K562 (cell line): ENCODE results near the gene EEF2K. TPM values are rescaled to one million over a fixed set of nuclear protein-coding genes. Genes with fewer than 3 reads are reported as not detected.

Experiments used
- CREM ChIP-seq: IDR thresholded peaks from 2 replicates; pipeline ENCODE4 v1.6.1; 2014; ENCODE audit warnings: antibody characterized with exemption, low read depth
- FOXA1 ChIP-seq: fragments of 450-650 bp; IDR thresholded peaks from 2 replicates; pipeline ENCODE4 v1.6.1; 2016; ENCODE audit warnings: mild to moderate bottlenecking, borderline replicate concordance
- HOXB6 ChIP-seq: fragments of 250-450 bp; sonication (Bioruptor Pico); IDR thresholded peaks from 2 replicates; pipeline ENCODE4 v1.5.1; 2022; ENCODE audit warnings: mild to moderate bottlenecking, borderline replicate concordance
- KDM4B ChIP-seq, 2 experiments: fragments of 450-650 bp in 1 of 2; sonication (generic) in 1 of 2; IDR thresholded peaks; 2 replicates each; pipeline ENCODE4 v1.6.1; 2016 to 2017; ENCODE audit warnings: borderline replicate concordance in 2 of 2, antibody characterized with exemption in 1 of 2, low read depth in 1 of 2, mild to moderate bottlenecking in 1 of 2
- KLF16 ChIP-seq: IDR thresholded peaks from 2 replicates; pipeline ENCODE4 v1.6.1; 2016; ENCODE audit warnings: antibody characterized with exemption
- NCOA2 ChIP-seq, 2 experiments: fragments of 450-650 bp; IDR thresholded peaks; 2 replicates each; pipeline ENCODE4 v1.6.1; 2018; ENCODE audit warnings: mild to moderate bottlenecking in 2 of 2, moderate library complexity in 1 of 2; ENCODE audit not compliant: partially characterized antibody in 2 of 2
- NR2C2 ChIP-seq, 2 experiments: fragments of 200-800 bp in 1 of 2; sonication (Bioruptor generic) in 1 of 2; sonication (generic) in 1 of 2; formaldehyde crosslinking in 1 of 2; IDR thresholded peaks; 2 replicates each; pipeline versions ENCODE4 v1.6.1 to v1.8.0; 2016 to 2022; ENCODE audit warnings: mild to moderate bottlenecking in 1 of 2, missing compliant biosample characterization in 1 of 2, missing genetic modification characterization in 1 of 2, missing genetic modification reagents in 1 of 2
- RBM25 ChIP-seq: fragments of 200-400 bp; formaldehyde crosslinking; IDR thresholded peaks from 2 replicates; pipeline ENCODE4 v1.6.1; 2018; ENCODE audit warnings: low read length, low read depth, moderate library complexity; ENCODE audit not compliant: severe bottlenecking
- SMARCA4 ChIP-seq: fragments of 450-650 bp; IDR thresholded peaks from 2 replicates; pipeline ENCODE4 v1.6.1; 2016
- SRSF1 ChIP-seq: fragments of 200-400 bp; formaldehyde crosslinking; IDR thresholded peaks from 2 replicates; pipeline ENCODE4 v1.6.1; 2017; ENCODE audit warnings: mild to moderate bottlenecking, low read depth, low read length, moderate library complexity
- STAG1 ChIP-seq: sonication (generic); formaldehyde crosslinking; IDR thresholded peaks from 2 replicates; pipeline ENCODE4 v1.5.0; 2020; ENCODE audit warnings: missing genetic modification reagents, borderline replicate concordance
- TARDBP ChIP-seq: fragments of 450-650 bp; IDR thresholded peaks from 2 replicates; pipeline ENCODE4 v1.6.1; 2016
- ZEB2 ChIP-seq: fragments of 450-650 bp; IDR thresholded peaks from 2 replicates; pipeline ENCODE4 v1.6.1; 2016
- ZFP36 ChIP-seq: fragments of 150-350 bp; IDR thresholded peaks from 2 replicates; pipeline ENCODE4 v1.6.1; 2018; ENCODE audit warnings: low read length, low read depth; ENCODE audit not compliant: partially characterized antibody
- polyA plus RNA-seq, 8 experiments: library from polyadenylated mRNA; depleted of rRNA in 4 of 8; stranded (reverse) in 5 of 8; unstranded in 3 of 8; fragments of >200 nt; fragmentation: Nextera tagmentation in 2 of 8; fragmentation: Illumina TruSeq in 1 of 8; extraction: Ambion mirVana in 2 of 8; extraction: Trizol in 1 of 8; gene quantifications; 2 replicates each; pipeline versions ENCODE4 v1.2.1 to v1.2.3, GENCODE V29; 2011 to 2014; ENCODE audit warnings: inconsistent platforms in 1 of 8, missing spikeins in 1 of 8
- total RNA-seq, 7 experiments: library from RNA; depleted of rRNA in 6 of 7; stranded (reverse); fragments of >200 nt in 6 of 7; fragmentation: Illumina TruSeq in 2 of 7; extraction: Trizol in 2 of 7; gene quantifications; 2 replicates each; pipeline versions ENCODE4 v1.2.1 to v1.2.3, GENCODE V29; 2011 to 2021; ENCODE audit warnings: low replicate concordance in 1 of 7
- TF ChIP-seq, protein P1 (sequence below): sonication (generic); formaldehyde crosslinking; IDR thresholded peaks from 2 replicates; pipeline ENCODE4 v1.8.0; 2022; ENCODE audit warnings: missing genetic modification reagents, mild to moderate bottlenecking, borderline replicate concordance
- TF ChIP-seq, protein P2 (sequence below), 2 experiments: fragments of 450-650 bp; formaldehyde crosslinking in 1 of 2; IDR thresholded peaks; 2 replicates each; pipeline versions ENCODE4 v1.4.0 to v1.6.1; 2014 to 2020; ENCODE audit warnings: mild to moderate bottlenecking in 2 of 2, borderline replicate concordance in 1 of 2, low read depth in 1 of 2

EEF2K gene
- total and polyA plus RNA-seq, 9 of the 15 experiments (the other 6 are each of a cell fraction or from before 2014, with no cell fraction given), result 3.0 to 35.2 (median 12.2) TPM

DNA sequence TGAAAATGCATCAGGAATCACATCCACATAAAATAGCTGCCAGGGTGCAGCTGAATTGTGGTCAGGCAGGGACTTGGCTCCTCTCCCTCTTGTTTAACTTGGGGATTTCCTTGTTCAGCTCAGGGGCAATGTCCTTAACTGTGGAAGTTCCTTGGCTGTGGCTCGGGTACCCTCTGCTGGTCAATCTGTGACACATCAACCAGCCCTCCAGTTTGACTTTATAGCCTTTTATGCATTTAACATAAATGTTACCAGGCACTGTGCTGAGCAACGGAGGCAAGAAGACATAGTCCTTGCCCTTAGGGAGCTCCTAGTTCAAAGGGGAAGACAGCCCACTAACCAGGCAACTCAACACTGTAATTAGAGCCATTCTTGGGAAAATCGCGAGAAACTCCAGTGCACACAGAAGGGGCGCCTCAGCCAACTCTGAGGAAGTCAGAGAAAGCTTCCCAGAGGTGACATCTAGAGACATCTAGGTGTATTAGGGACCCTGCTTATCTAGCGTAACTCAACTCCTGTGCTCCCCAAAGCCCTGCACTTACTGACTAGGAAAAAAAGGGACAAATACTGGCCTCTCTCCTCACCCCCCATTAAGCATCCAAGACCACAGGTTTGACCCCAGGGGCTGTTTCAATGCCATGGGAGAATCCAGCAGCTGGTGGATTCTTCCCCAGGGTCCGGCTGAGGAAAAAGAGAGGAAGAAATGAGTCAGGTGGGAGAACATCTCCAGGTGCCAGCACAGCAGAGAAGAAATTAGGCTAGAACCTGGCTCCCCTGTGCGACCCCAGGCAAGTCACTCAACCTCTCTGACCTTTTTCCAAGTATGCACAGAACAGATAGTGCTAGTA is 17.3 kb upstream of the EEF2K start (continued):
- TF ChIP-seq SRSF1 (no peak), STAG1 (peak; percentile 79; the same call in 1 of the 2 replicates), ZFP36 (peak; percentile 46), ZEB2 (no peak), CREM (peak; percentile 26; the same call in 1 of the 2 replicates), SMARCA4 (no peak), TARDBP (no peak), KLF16 (peak; percentile 47; the same call in 1 of the 2 replicates), FOXA1 (no peak), NR2C2 (CRISPR knock-in tag; IDR thresholded peaks at IDR 0.05) (no peak), NR2C2 (tag; IDR thresholded peaks at IDR 0.05) (no peak), KDM4B (IDR thresholded peaks at IDR 0.05; ENCODE audit: borderline replicate concordance in 2 of 2, low read depth in 1 of 2) (no peak), HOXB6 (CRISPR knock-in tag) (no peak), NCOA2 (IDR thresholded peaks at IDR 0.05; ENCODE audit: partially characterized antibody in 2 of 2) (no peak), RBM25 (peak; percentile 32)
- TF ChIP-seq, protein P1, sequence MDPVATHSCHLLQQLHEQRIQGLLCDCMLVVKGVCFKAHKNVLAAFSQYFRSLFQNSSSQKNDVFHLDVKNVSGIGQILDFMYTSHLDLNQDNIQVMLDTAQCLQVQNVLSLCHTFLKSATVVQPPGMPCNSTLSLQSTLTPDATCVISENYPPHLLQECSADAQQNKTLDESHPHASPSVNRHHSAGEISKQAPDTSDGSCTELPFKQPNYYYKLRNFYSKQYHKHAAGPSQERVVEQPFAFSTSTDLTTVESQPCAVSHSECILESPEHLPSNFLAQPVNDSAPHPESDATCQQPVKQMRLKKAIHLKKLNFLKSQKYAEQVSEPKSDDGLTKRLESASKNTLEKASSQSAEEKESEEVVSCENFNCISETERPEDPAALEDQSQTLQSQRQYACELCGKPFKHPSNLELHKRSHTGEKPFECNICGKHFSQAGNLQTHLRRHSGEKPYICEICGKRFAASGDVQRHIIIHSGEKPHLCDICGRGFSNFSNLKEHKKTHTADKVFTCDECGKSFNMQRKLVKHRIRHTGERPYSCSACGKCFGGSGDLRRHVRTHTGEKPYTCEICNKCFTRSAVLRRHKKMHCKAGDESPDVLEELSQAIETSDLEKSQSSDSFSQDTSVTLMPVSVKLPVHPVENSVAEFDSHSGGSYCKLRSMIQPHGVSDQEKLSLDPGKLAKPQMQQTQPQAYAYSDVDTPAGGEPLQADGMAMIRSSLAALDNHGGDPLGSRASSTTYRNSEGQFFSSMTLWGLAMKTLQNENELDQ (CRISPR knock-in tag), result no peak
- TF ChIP-seq, protein P2, sequence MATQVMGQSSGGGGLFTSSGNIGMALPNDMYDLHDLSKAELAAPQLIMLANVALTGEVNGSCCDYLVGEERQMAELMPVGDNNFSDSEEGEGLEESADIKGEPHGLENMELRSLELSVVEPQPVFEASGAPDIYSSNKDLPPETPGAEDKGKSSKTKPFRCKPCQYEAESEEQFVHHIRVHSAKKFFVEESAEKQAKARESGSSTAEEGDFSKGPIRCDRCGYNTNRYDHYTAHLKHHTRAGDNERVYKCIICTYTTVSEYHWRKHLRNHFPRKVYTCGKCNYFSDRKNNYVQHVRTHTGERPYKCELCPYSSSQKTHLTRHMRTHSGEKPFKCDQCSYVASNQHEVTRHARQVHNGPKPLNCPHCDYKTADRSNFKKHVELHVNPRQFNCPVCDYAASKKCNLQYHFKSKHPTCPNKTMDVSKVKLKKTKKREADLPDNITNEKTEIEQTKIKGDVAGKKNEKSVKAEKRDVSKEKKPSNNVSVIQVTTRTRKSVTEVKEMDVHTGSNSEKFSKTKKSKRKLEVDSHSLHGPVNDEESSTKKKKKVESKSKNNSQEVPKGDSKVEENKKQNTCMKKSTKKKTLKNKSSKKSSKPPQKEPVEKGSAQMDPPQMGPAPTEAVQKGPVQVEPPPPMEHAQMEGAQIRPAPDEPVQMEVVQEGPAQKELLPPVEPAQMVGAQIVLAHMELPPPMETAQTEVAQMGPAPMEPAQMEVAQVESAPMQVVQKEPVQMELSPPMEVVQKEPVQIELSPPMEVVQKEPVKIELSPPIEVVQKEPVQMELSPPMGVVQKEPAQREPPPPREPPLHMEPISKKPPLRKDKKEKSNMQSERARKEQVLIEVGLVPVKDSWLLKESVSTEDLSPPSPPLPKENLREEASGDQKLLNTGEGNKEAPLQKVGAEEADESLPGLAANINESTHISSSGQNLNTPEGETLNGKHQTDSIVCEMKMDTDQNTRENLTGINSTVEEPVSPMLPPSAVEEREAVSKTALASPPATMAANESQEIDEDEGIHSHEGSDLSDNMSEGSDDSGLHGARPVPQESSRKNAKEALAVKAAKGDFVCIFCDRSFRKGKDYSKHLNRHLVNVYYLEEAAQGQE (IDR thresholded peaks at IDR 0.05; ENCODE audit: borderline replicate concordance), result peak; percentile 56; the same call in 1 of the 2 replicates
- TF ChIP-seq, protein P2 (CRISPR knock-in tag; IDR thresholded peaks at IDR 0.05; ENCODE audit: low read depth), result no peak
- TF ChIP-seq, all 486 proteins: peak for 12
